GM12875 (cell line): Measurements from ENCODE around the gene LIFR.

Source experiments
- H3K4me3 ChIP-seq: one replicate; pipeline ENCODE4 v1.5.1; 2011; ENCODE audit warnings: low read depth, low read length, control low read depth
- CTCF ChIP-seq: IDR thresholded peaks from 2 replicates; pipeline ENCODE4 v1.5.1; 2011; ENCODE audit warnings: low read depth, mild to moderate bottlenecking, control low read depth, inconsistent platforms, low read length, moderate library complexity, borderline replicate concordance; ENCODE audit not compliant: insufficient read depth

Gene LIFR

GRCh38 chr5:38448568-38449350, 107.7 kb downstream of the LIFR start:
- no peak overlapping the region for H3K4me3 ChIP-seq
- no peak for TF ChIP-seq CTCF

GRCh38 chr5:38447786-38448185, 108.7 kb downstream of the LIFR start:
- no peak for TF ChIP-seq CTCF
- no peak overlapping the region for H3K4me3 ChIP-seq

GRCh38 chr5:38447056-38447455, 109.4 kb downstream of the LIFR start:
- H3K4me3 ChIP-seq = no peak overlapping the region
- TF ChIP-seq CTCF = no peak

GRCh38 chr5:38446029-38446522, 110.4 kb downstream of the LIFR start:
- no peak overlapping the region for H3K4me3 ChIP-seq
- TF ChIP-seq CTCF = no peak

GRCh38 chr5:38445374-38446028, 110.9 kb downstream of the LIFR start:
- no peak overlapping the region for H3K4me3 ChIP-seq
- TF ChIP-seq CTCF = no peak

GRCh38 chr5:38443390-38443789, 113.1 kb downstream of the LIFR start:
- H3K4me3 ChIP-seq = no peak overlapping the region
- TF ChIP-seq CTCF = no peak

GRCh38 chr5:38442247-38442573, 114.2 kb downstream of the LIFR start:
- no peak for TF ChIP-seq CTCF
- H3K4me3 ChIP-seq = no peak overlapping the region
